ENCODE data around the gene POLG.

POLG gene

GRCh38 chr15:89325039-89325803 is 9.4 kb downstream of the POLG start:
- DNase-seq: no peak

GRCh38 chr15:89323825-89324224 is 10.8 kb downstream of the POLG start:
- DNase-seq: no peak

GRCh38 chr15:89322822-89323221 is 11.8 kb downstream of the POLG start:
- DNase-seq: no peak

- DNase-seq: no peak
Observed at GRCh38 chr15:89321521-89322410, 12.9 kb downstream of the POLG start.

- DNase-seq: no peak
Observed at GRCh38 chr15:89320200-89320599, 14.4 kb downstream of the POLG start.

GRCh38 chr15:89319678-89320077 is 14.9 kb downstream of the POLG start:
- DNase-seq: no peak

- no peak for DNase-seq
Observed at GRCh38 chr15:89317186-89317720, 17.4 kb downstream of the POLG start.

- DNase-seq: no peak
Observed at GRCh38 chr15:89316504-89316903, 18.1 kb downstream of the POLG start.

- no peak for DNase-seq
Observed at GRCh38 chr15:89315375-89315929, 19.2 kb downstream of the POLG start.

GRCh38 chr15:89309993-89310392 is 24.6 kb downstream of the POLG start:
- no peak for DNase-seq

- no peak for DNase-seq
Observed at GRCh38 chr15:89308236-89308635, 26.4 kb downstream of the POLG start.

- DNase-seq: no peak
Observed at GRCh38 chr15:89307791-89308190, 26.8 kb downstream of the POLG start.

GRCh38 chr15:89307046-89307587 is 27.5 kb downstream of the POLG start:
- no peak for DNase-seq

GRCh38 chr15:89305395-89305794 is 29.2 kb downstream of the POLG start:
- DNase-seq: no peak

GRCh38 chr15:89303986-89304385 is 30.6 kb downstream of the POLG start:
- no peak for DNase-seq

- DNase-seq: no peak
Observed at GRCh38 chr15:89301304-89302089, 33.1 kb downstream of the POLG start.

GRCh38 chr15:89299896-89300295 is 34.7 kb downstream of the POLG start:
- no peak for DNase-seq

GRCh38 chr15:89293012-89293411 is 41.6 kb downstream of the POLG start:
- DNase-seq: no peak

GRCh38 chr15:89291934-89292438 is 42.6 kb downstream of the POLG start:
- DNase-seq: no peak

- DNase-seq: no peak
Observed at GRCh38 chr15:89283201-89283600, 51.4 kb downstream of the POLG start.

GRCh38 chr15:89282631-89283030 is 52.0 kb downstream of the POLG start:
- no peak for DNase-seq

- no peak for DNase-seq
Observed at GRCh38 chr15:89278307-89278706, 56.3 kb downstream of the POLG start.

Measured in CD4-positive, alpha-beta T cell treated with Interleukin-4 for 4 hours (primary cell).